ENCODE results near the gene LRP1. TPM values are rescaled to one million over a fixed set of nuclear protein-coding genes. Genes with fewer than 3 reads are reported as not detected.

Gene LRP1
- total RNA-seq, 1 donor from 2014 or later, result 61.0 TPM

DNA sequence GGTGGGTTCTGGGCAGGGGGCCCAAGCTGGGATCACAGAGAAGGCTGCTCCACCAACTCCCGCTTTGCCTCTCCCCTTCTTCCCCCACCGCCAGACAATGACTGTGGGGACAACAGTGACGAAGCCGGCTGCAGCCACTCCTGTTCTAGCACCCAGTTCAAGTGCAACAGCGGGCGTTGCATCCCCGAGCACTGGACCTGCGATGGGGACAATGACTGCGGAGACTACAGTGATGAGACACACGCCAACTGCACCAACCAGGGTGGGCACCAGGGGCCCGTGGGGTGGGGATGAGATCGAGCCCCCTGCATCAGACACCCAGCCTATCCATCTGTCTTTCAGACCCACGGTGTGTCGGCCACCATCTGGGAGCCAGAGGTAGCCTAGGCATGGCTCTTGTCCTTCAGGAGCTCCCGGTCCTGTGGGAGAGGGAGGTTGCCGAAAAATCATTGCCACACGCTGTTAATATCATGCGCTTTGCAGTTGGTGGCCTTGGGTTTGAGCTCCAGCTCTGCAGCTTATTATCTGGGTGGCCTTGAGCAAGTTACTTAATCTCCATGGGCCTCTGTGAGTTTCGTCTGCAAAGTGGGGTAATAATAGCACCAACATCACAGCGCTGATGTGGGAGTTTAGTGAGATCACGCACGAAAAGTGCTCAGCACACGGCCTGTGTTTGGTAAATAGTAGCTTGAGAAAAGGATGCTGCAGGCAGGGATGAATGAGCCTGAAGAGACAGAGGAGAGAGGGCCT, 40.9 kb downstream of the LRP1 start:
- no peak for DNase-seq
- intact Hi-C loops (cut with micrococcal nuclease), result no loop called here
- Histone ChIP-seq H3K4me3 (no peak overlapping the region), H3K36me3 (peaks cover 70% of the 10 kb centered on the region), H3K27me3 (ENCODE audit: low read depth) (no peaks in the 10 kb centered on the region), H3K9me3 (replicated peaks) (no peaks in the 10 kb centered on the region), H3K4me1 (no peaks in the 10 kb centered on the region), H3K27ac (replicated peaks) (no peak overlapping the region)
- TF ChIP-seq, protein P1, sequence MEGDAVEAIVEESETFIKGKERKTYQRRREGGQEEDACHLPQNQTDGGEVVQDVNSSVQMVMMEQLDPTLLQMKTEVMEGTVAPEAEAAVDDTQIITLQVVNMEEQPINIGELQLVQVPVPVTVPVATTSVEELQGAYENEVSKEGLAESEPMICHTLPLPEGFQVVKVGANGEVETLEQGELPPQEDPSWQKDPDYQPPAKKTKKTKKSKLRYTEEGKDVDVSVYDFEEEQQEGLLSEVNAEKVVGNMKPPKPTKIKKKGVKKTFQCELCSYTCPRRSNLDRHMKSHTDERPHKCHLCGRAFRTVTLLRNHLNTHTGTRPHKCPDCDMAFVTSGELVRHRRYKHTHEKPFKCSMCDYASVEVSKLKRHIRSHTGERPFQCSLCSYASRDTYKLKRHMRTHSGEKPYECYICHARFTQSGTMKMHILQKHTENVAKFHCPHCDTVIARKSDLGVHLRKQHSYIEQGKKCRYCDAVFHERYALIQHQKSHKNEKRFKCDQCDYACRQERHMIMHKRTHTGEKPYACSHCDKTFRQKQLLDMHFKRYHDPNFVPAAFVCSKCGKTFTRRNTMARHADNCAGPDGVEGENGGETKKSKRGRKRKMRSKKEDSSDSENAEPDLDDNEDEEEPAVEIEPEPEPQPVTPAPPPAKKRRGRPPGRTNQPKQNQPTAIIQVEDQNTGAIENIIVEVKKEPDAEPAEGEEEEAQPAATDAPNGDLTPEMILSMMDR (IDR thresholded peaks at IDR 0.05; ENCODE audit: borderline replicate concordance), result no peak

DNA sequence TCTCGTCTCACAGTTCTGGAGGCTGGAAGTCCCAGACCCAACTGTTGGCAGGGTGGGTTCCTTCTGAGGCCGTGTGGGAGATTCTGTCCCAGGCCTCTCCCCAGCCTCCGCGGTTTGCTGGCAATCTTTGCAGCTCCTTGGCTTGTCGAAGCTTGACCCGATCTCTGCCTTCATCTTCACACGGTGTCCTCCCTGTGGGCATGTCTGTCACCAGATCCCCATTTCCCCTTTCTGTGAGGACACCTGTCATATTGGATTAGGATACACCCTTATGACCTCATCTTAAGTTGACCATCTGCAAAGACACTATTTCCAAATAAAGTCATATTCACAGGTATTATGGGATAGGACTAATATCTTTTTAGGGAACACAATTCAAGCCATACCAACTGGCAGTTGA, 41.7 kb downstream of the LRP1 start:
- no peak overlapping the region for H3K27ac ChIP-seq (replicated peaks)
- no peak overlapping the region for H3K4me3 ChIP-seq
- TF ChIP-seq, protein P1 (IDR thresholded peaks at IDR 0.05; ENCODE audit: borderline replicate concordance), result no peak
- no peaks in the 10 kb centered on the region for H3K9me3 ChIP-seq (replicated peaks)
- DNase-seq, result no peak
- intact Hi-C loops (cut with micrococcal nuclease), result no loop called here
- no peaks in the 10 kb centered on the region for H3K27me3 ChIP-seq (ENCODE audit: low read depth)
- H3K4me1 ChIP-seq, result no peaks in the 10 kb centered on the region
- peaks cover 66% of the 10 kb centered on the region for H3K36me3 ChIP-seq

DNA sequence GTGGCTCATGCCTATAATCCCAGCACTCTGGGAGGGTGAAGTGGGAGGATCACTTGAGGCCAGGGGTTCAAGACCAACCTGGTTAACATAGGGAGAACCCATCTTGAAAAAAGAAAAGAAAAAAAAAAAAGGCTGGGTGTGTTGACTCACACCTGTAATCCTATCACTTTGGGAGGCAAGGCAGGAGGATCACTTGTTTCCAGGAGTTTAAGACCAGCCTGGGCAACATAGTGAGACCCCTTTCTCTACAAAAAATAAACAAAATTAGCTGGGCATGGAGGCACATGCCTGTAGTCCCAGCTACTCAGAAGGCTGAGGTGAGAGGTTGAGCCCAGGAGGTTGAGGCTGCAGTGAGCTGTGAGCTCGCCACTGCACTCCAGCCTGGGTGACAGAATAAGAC, 42.1 kb downstream of the LRP1 start:
- H3K27me3 ChIP-seq (ENCODE audit: low read depth), result no peaks in the 10 kb centered on the region
- TF ChIP-seq, protein P1 (IDR thresholded peaks at IDR 0.05; ENCODE audit: borderline replicate concordance), result no peak
- no peaks in the 10 kb centered on the region for H3K4me1 ChIP-seq
- intact Hi-C loops (cut with micrococcal nuclease), result no loop called here
- DNase-seq, result no peak
- peaks cover 66% of the 10 kb centered on the region for H3K36me3 ChIP-seq
- H3K4me3 ChIP-seq, result no peak overlapping the region
- H3K27ac ChIP-seq (replicated peaks), result no peak overlapping the region
- no peaks in the 10 kb centered on the region for H3K9me3 ChIP-seq (replicated peaks)

DNA sequence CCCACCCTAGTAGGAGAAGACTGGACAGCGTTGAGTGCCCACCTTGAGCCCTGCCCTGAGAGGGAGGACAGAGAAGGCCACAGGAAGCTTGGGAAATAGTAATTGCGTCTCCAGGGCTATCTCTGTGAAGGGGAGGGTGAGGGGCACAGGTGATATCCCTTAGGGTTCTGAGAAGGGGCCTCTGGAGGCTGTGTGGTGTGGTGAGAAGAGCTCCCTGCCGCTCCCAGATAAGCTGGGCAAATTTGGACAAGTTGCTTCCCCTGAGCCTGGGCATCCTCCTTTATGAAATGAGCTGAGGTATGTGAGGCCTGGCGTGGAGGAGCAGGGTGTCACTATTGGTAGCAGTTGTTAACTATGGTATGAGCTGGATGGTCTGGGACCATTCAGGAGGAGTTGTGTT, 42.6 kb downstream of the LRP1 start:
- H3K27me3 ChIP-seq (ENCODE audit: low read depth), result no peaks in the 10 kb centered on the region
- peaks cover 66% of the 10 kb centered on the region for H3K36me3 ChIP-seq
- H3K9me3 ChIP-seq (replicated peaks), result no peaks in the 10 kb centered on the region
- H3K27ac ChIP-seq (replicated peaks), result peak overlapping the region; percentile 19
- no peaks in the 10 kb centered on the region for H3K4me1 ChIP-seq
- no peak for DNase-seq
- TF ChIP-seq, protein P1 (IDR thresholded peaks at IDR 0.05; ENCODE audit: borderline replicate concordance), result no peak
- intact Hi-C loops (cut with micrococcal nuclease), result no loop called here
- H3K4me3 ChIP-seq, result no peak overlapping the region

DNA sequence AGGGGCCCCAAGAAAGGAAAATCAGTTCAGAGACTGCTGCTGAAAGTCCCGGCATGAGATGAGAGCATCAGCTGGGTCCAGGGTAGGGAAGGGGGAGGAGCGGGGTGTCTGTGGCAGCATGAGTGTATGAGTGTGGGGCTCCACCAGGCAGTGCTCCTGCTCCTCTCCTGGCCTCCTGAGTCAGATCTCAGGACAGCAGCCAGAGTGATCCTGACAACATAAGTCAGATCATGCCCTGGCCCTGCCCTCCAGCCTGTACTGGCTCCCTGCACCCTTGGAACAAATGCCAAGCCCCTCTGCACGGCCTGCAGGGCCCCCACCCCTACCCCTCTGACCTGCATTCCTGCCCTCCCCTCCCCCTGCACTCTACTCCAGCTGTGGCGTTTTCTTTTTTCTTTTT, 43.4 kb downstream of the LRP1 start:
- Histone ChIP-seq H3K9me3 (replicated peaks) (no peaks in the 10 kb centered on the region), H3K27me3 (ENCODE audit: low read depth) (no peaks in the 10 kb centered on the region), H3K36me3 (peaks cover 66% of the 10 kb centered on the region), H3K4me1 (no peaks in the 10 kb centered on the region), H3K4me3 (no peak overlapping the region), H3K27ac (replicated peaks) (peak overlapping the region; percentile 19)
- intact Hi-C loops (cut with micrococcal nuclease), result no loop called here
- TF ChIP-seq, protein P1 (IDR thresholded peaks at IDR 0.05; ENCODE audit: borderline replicate concordance), result no peak
- DNase-seq, result no peak
